Keratinocyte (primary cell): ENCODE results near the gene LPO. TPM values are rescaled to one million over a fixed set of nuclear protein-coding genes. Genes with fewer than 3 reads are reported as not detected.

ENCODE experiments used
- DNase-seq: peaks from one replicate; pipeline ENCODE4 v3.0.0-alpha.2; 2011; ENCODE audit warnings: low read depth, missing footprints, low spot score
- FAIRE-seq: peaks from 2 replicates; lab custom pipeline; 2011; peaks lifted over from hg19 to GRCh38; lab: Jason Lieb, UNC
- H2AFZ ChIP-seq: 2 replicates; pipeline ENCODE4 v1.6.0; 2012; ENCODE audit warnings: low read length, control low read depth, inconsistent platforms; ENCODE audit not compliant: control insufficient read depth
- H3K27ac ChIP-seq: 2 replicates; pipeline ENCODE4 v1.5.1; 2011; ENCODE audit warnings: low read length; ENCODE audit not compliant: control insufficient read depth, insufficient read depth
- H3K27me3 ChIP-seq: 3 replicates; pipeline ENCODE4 v1.6.0; 2011; ENCODE audit warnings: low read length; ENCODE audit not compliant: control insufficient read depth, insufficient read depth; ENCODE audit errors: extremely low read depth
- H3K36me3 ChIP-seq, 2 experiments: 2 replicates in 1 of 2; 3 replicates in 1 of 2; pipeline ENCODE4 v1.5.1; 2011; ENCODE audit warnings: low read length in 2 of 2, mild to moderate bottlenecking in 1 of 2; ENCODE audit not compliant: control insufficient read depth in 2 of 2, insufficient read depth in 2 of 2; ENCODE audit errors: extremely low read depth in 1 of 2
- H3K4me1 ChIP-seq: 3 replicates; pipeline ENCODE4 v1.5.1; 2011; ENCODE audit warnings: low read length; ENCODE audit not compliant: control insufficient read depth, insufficient read depth; ENCODE audit errors: extremely low read depth
- H3K4me2 ChIP-seq: 3 replicates; pipeline ENCODE4 v1.6.0; 2011; ENCODE audit warnings: low read depth, low read length; ENCODE audit not compliant: control insufficient read depth, insufficient read depth; ENCODE audit errors: extremely low read depth
- H3K4me3 ChIP-seq, 3 experiments: fragments of 200-600 bp in 1 of 3; sonication (generic) in 1 of 3; 2 replicates in 2 of 3; 3 replicates in 1 of 3; pipeline ENCODE4 v1.5.1; 2011 to 2016; ENCODE audit warnings: low read length in 3 of 3, mild to moderate bottlenecking in 3 of 3, control low read depth in 2 of 3, inconsistent platforms in 1 of 3, low read depth in 1 of 3, mixed read lengths in 1 of 3, mixed run types in 1 of 3, moderate library complexity in 1 of 3; ENCODE audit not compliant: control insufficient read depth in 2 of 3, insufficient read depth in 2 of 3; ENCODE audit errors: extremely low read depth in 1 of 3
- H3K79me2 ChIP-seq: 2 replicates; pipeline ENCODE4 v1.6.0; 2012; ENCODE audit warnings: low read length; ENCODE audit not compliant: control insufficient read depth, insufficient read depth
- H3K9ac ChIP-seq: 3 replicates; pipeline ENCODE4 v1.6.0; 2011; ENCODE audit warnings: low read length; ENCODE audit not compliant: control insufficient read depth, insufficient read depth; ENCODE audit errors: extremely low read depth
- H3K9me1 ChIP-seq: 3 replicates; pipeline ENCODE4 v1.6.0; 2011; ENCODE audit warnings: low read length; ENCODE audit not compliant: control insufficient read depth, insufficient read depth; ENCODE audit errors: extremely low read depth
- H3K9me3 ChIP-seq: 2 replicates; pipeline ENCODE4 v1.5.1; 2012; ENCODE audit warnings: low read depth, low read length; ENCODE audit not compliant: control insufficient read depth
- H4K20me1 ChIP-seq: 3 replicates; pipeline ENCODE4 v1.6.0; 2011; ENCODE audit warnings: low read length; ENCODE audit not compliant: control insufficient read depth, insufficient read depth; ENCODE audit errors: extremely low read depth
- EZH2 ChIP-seq: IDR thresholded peaks from one replicate; pipeline ENCODE4 v1.6.1; 2012; ENCODE audit warnings: inconsistent platforms, mild to moderate bottlenecking, low read length, moderate library complexity
- dilution Hi-C: fragments of 300-500 bp; cut with MboI; formaldehyde crosslinking; loops from one replicate; pipeline ENCODE4 v1.7.0; 2020; ENCODE audit warnings: low sequenced_read_pairs; ENCODE audit not compliant: extremely low pct_ligation_motif_present
- polyA plus RNA-seq, 5 experiments: library from polyadenylated mRNA; depleted of rRNA in 3 of 5; stranded (reverse) in 3 of 5; stranded (forward) in 1 of 5; unstranded in 1 of 5; fragments of >200 nt; gene quantifications; 1 replicate in 1 of 5; 2 replicates in 3 of 5; 3 replicates in 1 of 5; pipeline versions ENCODE4 v1.2.1 to v1.2.3, GENCODE V29; 2011 to 2012; ENCODE audit warnings: missing spikeins in 2 of 5, low read depth in 1 of 5, low replicate concordance in 1 of 5
- TF ChIP-seq, protein P1 (sequence below), 3 experiments: IDR thresholded peaks in 1 of 3; conservative IDR thresholded peaks in 1 of 3; optimal IDR thresholded peaks in 1 of 3; 2 replicates in 2 of 3; 3 replicates in 1 of 3; pipeline versions ENCODE3 to v1.5.1; 2011; ENCODE audit warnings: low read length in 3 of 3, mild to moderate bottlenecking in 3 of 3, moderate library complexity in 2 of 3, control low read depth in 1 of 3, inconsistent platforms in 1 of 3; ENCODE audit not compliant: insufficient read depth in 2 of 3; ENCODE audit errors: extremely low read depth in 1 of 3

Gene LPO
- polyA plus RNA-seq, 1 donor (not counting 4 experiments of a cell fraction or from before 2014, with no cell fraction given) = not detected

DNA sequence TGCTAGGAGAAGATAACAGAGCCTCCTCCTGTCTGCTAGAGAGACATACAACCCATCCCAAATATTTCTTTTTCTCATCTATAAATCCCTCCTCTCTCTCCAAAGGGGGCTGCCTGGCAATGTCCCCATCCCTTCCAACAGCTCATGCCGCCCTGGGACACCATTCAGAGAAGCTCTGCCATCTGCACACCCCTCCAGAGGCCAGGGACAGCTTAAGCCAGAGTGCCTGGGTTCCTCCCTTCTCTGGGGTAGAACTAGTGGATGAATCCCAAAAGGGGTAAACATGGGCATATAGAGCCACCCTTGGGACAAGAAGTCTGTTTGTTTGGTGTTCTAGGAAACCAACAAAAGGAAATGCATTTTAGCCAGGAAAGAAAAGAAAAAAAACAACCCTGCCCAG is 2.6 kb upstream of the LPO start:
- no peaks in the 10 kb centered on the region for H3K79me2 ChIP-seq
- H3K9me1 ChIP-seq = no peaks in the 10 kb centered on the region
- dilution Hi-C loops = no loop called here
- no peak overlapping the region for H3K27ac ChIP-seq
- H3K4me3 ChIP-seq = no peak overlapping the region
- H4K20me1 ChIP-seq = no peaks in the 10 kb centered on the region
- DNase-seq (no peak), FAIRE-seq (no peak)
- no peak overlapping the region for H3K4me2 ChIP-seq
- H3K27me3 ChIP-seq = peaks cover 17% of the 10 kb centered on the region
- no peaks in the 10 kb centered on the region for H3K4me1 ChIP-seq
- H3K9ac ChIP-seq = no peak overlapping the region
- TF ChIP-seq, protein P1, sequence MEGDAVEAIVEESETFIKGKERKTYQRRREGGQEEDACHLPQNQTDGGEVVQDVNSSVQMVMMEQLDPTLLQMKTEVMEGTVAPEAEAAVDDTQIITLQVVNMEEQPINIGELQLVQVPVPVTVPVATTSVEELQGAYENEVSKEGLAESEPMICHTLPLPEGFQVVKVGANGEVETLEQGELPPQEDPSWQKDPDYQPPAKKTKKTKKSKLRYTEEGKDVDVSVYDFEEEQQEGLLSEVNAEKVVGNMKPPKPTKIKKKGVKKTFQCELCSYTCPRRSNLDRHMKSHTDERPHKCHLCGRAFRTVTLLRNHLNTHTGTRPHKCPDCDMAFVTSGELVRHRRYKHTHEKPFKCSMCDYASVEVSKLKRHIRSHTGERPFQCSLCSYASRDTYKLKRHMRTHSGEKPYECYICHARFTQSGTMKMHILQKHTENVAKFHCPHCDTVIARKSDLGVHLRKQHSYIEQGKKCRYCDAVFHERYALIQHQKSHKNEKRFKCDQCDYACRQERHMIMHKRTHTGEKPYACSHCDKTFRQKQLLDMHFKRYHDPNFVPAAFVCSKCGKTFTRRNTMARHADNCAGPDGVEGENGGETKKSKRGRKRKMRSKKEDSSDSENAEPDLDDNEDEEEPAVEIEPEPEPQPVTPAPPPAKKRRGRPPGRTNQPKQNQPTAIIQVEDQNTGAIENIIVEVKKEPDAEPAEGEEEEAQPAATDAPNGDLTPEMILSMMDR (optimal IDR thresholded peaks at IDR 0.05 in 1 of 3, IDR thresholded peaks at IDR 0.05 in 1 of 3, conservative IDR thresholded peaks at IDR 0.05 in 1 of 3; ENCODE audit: extremely low read depth in 1 of 3, insufficient read depth in 2 of 3, low read length in 3 of 3) = no peak
- no peak for TF ChIP-seq EZH2
- H3K36me3 ChIP-seq = no peaks in the 10 kb centered on the region
- no peaks in the 10 kb centered on the region for H3K9me3 ChIP-seq
- no peak overlapping the region for H2AFZ ChIP-seq

DNA sequence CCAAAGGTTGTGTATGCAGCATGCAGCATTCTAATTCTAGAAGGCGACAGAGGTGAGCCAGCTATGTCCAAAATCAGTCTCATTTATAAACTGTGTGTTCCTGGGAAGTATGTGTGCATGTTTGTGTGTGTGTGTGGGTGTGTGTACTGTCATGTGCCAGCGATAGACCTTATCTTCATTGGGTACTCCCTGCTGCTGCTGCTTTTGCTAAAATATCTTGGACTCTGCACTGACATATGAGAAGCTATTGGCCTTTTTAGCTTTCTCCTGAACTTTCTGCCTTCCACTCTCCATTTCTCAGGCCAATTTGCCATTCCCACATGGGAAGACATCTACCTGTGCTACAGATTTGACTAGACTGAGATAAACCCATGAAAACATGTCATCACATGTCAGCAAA is 2.0 kb upstream of the LPO start:
- FAIRE-seq (no peak), DNase-seq (no peak)
- no peak overlapping the region for H3K4me2 ChIP-seq
- H3K27ac ChIP-seq = no peak overlapping the region
- H3K36me3 ChIP-seq = no peaks in the 10 kb centered on the region
- H3K4me3 ChIP-seq = no peak overlapping the region
- H3K9me3 ChIP-seq = no peaks in the 10 kb centered on the region
- H3K27me3 ChIP-seq = peaks cover 17% of the 10 kb centered on the region
- TF ChIP-seq, protein P1 (optimal IDR thresholded peaks at IDR 0.05 in 1 of 3, IDR thresholded peaks at IDR 0.05 in 1 of 3, conservative IDR thresholded peaks at IDR 0.05 in 1 of 3; ENCODE audit: extremely low read depth in 1 of 3, insufficient read depth in 2 of 3, low read length in 3 of 3) = no peak
- no peak for TF ChIP-seq EZH2
- H3K9me1 ChIP-seq = no peaks in the 10 kb centered on the region
- H3K4me1 ChIP-seq = no peaks in the 10 kb centered on the region
- no peak overlapping the region for H2AFZ ChIP-seq
- H3K79me2 ChIP-seq = no peaks in the 10 kb centered on the region
- no peak overlapping the region for H3K9ac ChIP-seq
- no peaks in the 10 kb centered on the region for H4K20me1 ChIP-seq
- dilution Hi-C loops = no loop called here
